Astrocyte (in vitro differentiated cells and primary cell): ENCODE results near the gene ACCSL.

Experiments
- EZH2 ChIP-seq: IDR thresholded peaks from 2 replicates; pipeline ENCODE4 v1.6.1; 2012; ENCODE audit warnings: mild to moderate bottlenecking, low read length, inconsistent platforms; ENCODE audit not compliant: insufficient read depth
- TF ChIP-seq, protein P1 (sequence below): IDR thresholded peaks from 2 replicates; pipeline ENCODE4 v1.5.1; 2011; ENCODE audit warnings: low read depth, mild to moderate bottlenecking, inconsistent platforms, low read length, moderate library complexity; ENCODE audit not compliant: insufficient read depth

DNA sequence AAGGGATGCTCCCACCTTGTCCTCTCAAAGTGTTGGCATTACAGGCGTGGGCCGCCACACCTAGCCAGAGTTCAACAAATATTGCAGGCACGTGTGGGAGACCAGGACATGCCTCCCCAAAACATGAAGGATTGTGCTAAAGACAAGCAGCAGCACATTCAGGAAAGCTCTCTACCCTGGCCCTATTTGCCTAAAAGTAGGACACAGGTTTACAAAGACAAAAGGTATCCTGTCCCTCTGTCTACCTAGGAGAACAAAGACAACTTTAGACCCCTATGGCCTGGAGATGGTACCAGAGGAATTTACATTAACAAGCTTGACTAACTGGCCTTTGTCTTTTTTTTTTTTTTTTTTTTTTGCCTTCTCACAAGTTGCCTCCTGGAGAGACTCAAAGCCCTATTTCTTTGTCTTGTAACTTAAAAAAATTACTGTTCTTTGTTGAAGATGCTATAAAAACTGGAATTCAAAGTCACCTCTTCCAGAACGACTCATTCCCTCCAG lies 17.4 kb downstream of the ACCSL start:
- TF ChIP-seq, protein P1, sequence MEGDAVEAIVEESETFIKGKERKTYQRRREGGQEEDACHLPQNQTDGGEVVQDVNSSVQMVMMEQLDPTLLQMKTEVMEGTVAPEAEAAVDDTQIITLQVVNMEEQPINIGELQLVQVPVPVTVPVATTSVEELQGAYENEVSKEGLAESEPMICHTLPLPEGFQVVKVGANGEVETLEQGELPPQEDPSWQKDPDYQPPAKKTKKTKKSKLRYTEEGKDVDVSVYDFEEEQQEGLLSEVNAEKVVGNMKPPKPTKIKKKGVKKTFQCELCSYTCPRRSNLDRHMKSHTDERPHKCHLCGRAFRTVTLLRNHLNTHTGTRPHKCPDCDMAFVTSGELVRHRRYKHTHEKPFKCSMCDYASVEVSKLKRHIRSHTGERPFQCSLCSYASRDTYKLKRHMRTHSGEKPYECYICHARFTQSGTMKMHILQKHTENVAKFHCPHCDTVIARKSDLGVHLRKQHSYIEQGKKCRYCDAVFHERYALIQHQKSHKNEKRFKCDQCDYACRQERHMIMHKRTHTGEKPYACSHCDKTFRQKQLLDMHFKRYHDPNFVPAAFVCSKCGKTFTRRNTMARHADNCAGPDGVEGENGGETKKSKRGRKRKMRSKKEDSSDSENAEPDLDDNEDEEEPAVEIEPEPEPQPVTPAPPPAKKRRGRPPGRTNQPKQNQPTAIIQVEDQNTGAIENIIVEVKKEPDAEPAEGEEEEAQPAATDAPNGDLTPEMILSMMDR = no peak
- TF ChIP-seq EZH2 = no peak
